Measurements from ENCODE around the gene SIK3.

SIK3 gene

GRCh38 chr11:117099696-117100095, 1.5 kb upstream of the SIK3 start:
- DNase-seq (ENCODE audit: low read depth), result no peak
- no peak for TF ChIP-seq CTCF (IDR thresholded peaks at IDR 0.05; ENCODE audit: control insufficient read depth, insufficient read depth, low read depth, low read length, missing control alignments)
- no peak overlapping the region for H3K4me3 ChIP-seq (ENCODE audit: control insufficient read depth, low read depth, low read length)

GRCh38 chr11:117097389-117098268, 599 bp downstream of the SIK3 start:
- no peak for TF ChIP-seq CTCF (IDR thresholded peaks at IDR 0.05; ENCODE audit: control insufficient read depth, insufficient read depth, low read depth, low read length, missing control alignments)
- H3K4me3 ChIP-seq (ENCODE audit: control insufficient read depth, low read depth, low read length), result peak overlapping the region; percentile 79
- no peak for DNase-seq (ENCODE audit: low read depth)

GRCh38 chr11:117097014-117097388, 1.2 kb downstream of the SIK3 start:
- TF ChIP-seq CTCF (IDR thresholded peaks at IDR 0.05; ENCODE audit: control insufficient read depth, insufficient read depth, low read depth, low read length, missing control alignments), result no peak
- H3K4me3 ChIP-seq (ENCODE audit: control insufficient read depth, low read depth, low read length), result peak overlapping the region; percentile 79
- DNase-seq (ENCODE audit: low read depth), result no peak

GRCh38 chr11:117096201-117096991, 1.8 kb downstream of the SIK3 start:
- TF ChIP-seq CTCF (IDR thresholded peaks at IDR 0.05; ENCODE audit: control insufficient read depth, insufficient read depth, low read depth, low read length, missing control alignments), result no peak
- H3K4me3 ChIP-seq (ENCODE audit: control insufficient read depth, low read depth, low read length), result peak overlapping the region; percentile 79
- DNase-seq (ENCODE audit: low read depth), result no peak

- H3K4me3 ChIP-seq (ENCODE audit: control insufficient read depth, low read depth, low read length), result no peak overlapping the region
- DNase-seq (ENCODE audit: low read depth), result no peak
- TF ChIP-seq CTCF (IDR thresholded peaks at IDR 0.05; ENCODE audit: control insufficient read depth, insufficient read depth, low read depth, low read length, missing control alignments), result no peak
Observed at GRCh38 chr11:117095284-117096161, 2.7 kb downstream of the SIK3 start.

GRCh38 chr11:117094776-117095175, 3.5 kb downstream of the SIK3 start:
- no peak overlapping the region for H3K4me3 ChIP-seq (ENCODE audit: control insufficient read depth, low read depth, low read length)
- TF ChIP-seq CTCF (IDR thresholded peaks at IDR 0.05; ENCODE audit: control insufficient read depth, insufficient read depth, low read depth, low read length, missing control alignments), result no peak

More at GRCh38 chr11:117094776-117095175, 3.5 kb downstream of the SIK3 start:
- no peak for DNase-seq (ENCODE audit: low read depth)
